Fibroblast of lung (primary cell): ENCODE data around the gene PRR5L. TPM values are rescaled to one million over a fixed set of nuclear protein-coding genes. Genes with fewer than 3 reads are reported as not detected.

Experiments used
- DNase-seq, 2 donors: peaks; one replicate each; pipeline versions ENCODE4 v3.0.0 to v3.0.0-alpha.2; 2010; ENCODE audit warnings: low read depth in 2 of 2
- H2AFZ ChIP-seq: 2 replicates; pipeline ENCODE4 v1.5.1; 2012; ENCODE audit warnings: low read length, control low read depth, inconsistent platforms
- H3K27ac ChIP-seq: 2 replicates; pipeline ENCODE4 v1.5.1; 2011; ENCODE audit warnings: low read length, control low read depth; ENCODE audit not compliant: insufficient read depth
- H3K27me3 ChIP-seq: 2 replicates; pipeline ENCODE4 v1.5.1; 2011; ENCODE audit warnings: mild to moderate bottlenecking, low read length; ENCODE audit not compliant: control insufficient read depth, insufficient read depth
- H3K36me3 ChIP-seq: 2 replicates; pipeline ENCODE4 v1.5.1; 2011; ENCODE audit warnings: low read length; ENCODE audit not compliant: control insufficient read depth, insufficient read depth
- H3K4me1 ChIP-seq: 2 replicates; pipeline ENCODE4 v1.5.1; 2011; ENCODE audit warnings: low read length; ENCODE audit not compliant: control insufficient read depth, insufficient read depth; ENCODE audit errors: extremely low read depth
- H3K4me2 ChIP-seq: 2 replicates; pipeline ENCODE4 v1.5.1; 2011; ENCODE audit warnings: low read length, control low read depth; ENCODE audit not compliant: insufficient read depth; ENCODE audit errors: extremely low read depth
- H3K4me3 ChIP-seq, 4 experiments: fragments of 200-600 bp in 1 of 4; sonication (generic) in 1 of 4; replicated peaks in 1 of 4; 2 replicates each; pipeline ENCODE4 v1.5.1; 2011 to 2016; ENCODE audit warnings: low read length in 4 of 4, low read depth in 3 of 4, mild to moderate bottlenecking in 3 of 4, control low read depth in 2 of 4, inconsistent platforms in 1 of 4, mixed read lengths in 1 of 4; ENCODE audit not compliant: insufficient read depth in 1 of 4; ENCODE audit errors: control extremely low read depth in 1 of 4
- H3K79me2 ChIP-seq: 2 replicates; pipeline ENCODE4 v1.5.1; 2012; ENCODE audit warnings: mild to moderate bottlenecking, low read length, inconsistent platforms; ENCODE audit not compliant: control insufficient read depth, insufficient read depth
- H3K9ac ChIP-seq: 2 replicates; pipeline ENCODE4 v1.5.1; 2011; ENCODE audit warnings: mild to moderate bottlenecking, low read length, control low read depth; ENCODE audit not compliant: insufficient read depth
- H3K9me3 ChIP-seq: 2 replicates; pipeline ENCODE4 v1.5.1; 2012; ENCODE audit warnings: low read depth, low read length; ENCODE audit not compliant: control insufficient read depth, insufficient read depth
- H4K20me1 ChIP-seq: 2 replicates; pipeline ENCODE4 v1.5.1; 2011; ENCODE audit warnings: low read length; ENCODE audit not compliant: control insufficient read depth, insufficient read depth; ENCODE audit errors: extremely low read depth
- CTCF ChIP-seq, 2 donors: IDR thresholded peaks in 1 of 2; conservative IDR thresholded peaks in 1 of 2; 1 replicate in 1 of 2; 2 replicates in 1 of 2; pipeline ENCODE4 v1.5.1; 2011 to 2012; ENCODE audit warnings: low read length in 2 of 2, control low read depth in 1 of 2, inconsistent platforms in 1 of 2, low read depth in 1 of 2, mild to moderate bottlenecking in 1 of 2
- EZH2 ChIP-seq: IDR thresholded peaks from 2 replicates; pipeline ENCODE4 v1.5.1; 2012; ENCODE audit warnings: low read length, control low read depth, mild to moderate bottlenecking; ENCODE audit errors: missing control alignments
- polyA plus RNA-seq, 2 donors: library from polyadenylated mRNA; depleted of rRNA in 1 of 2; stranded (reverse) in 1 of 2; unstranded in 1 of 2; fragments of >200 nt; gene quantifications; 2 replicates each; pipeline ENCODE4 v1.2.1, GENCODE V29; 2011 to 2012; ENCODE audit warnings: missing spikeins in 1 of 2
- total RNA-seq: library from RNA; depleted of rRNA; stranded (reverse); fragments of >200 nt; gene quantifications from 2 replicates; pipeline ENCODE4 v1.2.1, GENCODE V29; 2014

Gene PRR5L
- total and polyA plus RNA-seq, 2 donors (not counting 1 experiment from before 2014, with no cell fraction given): 2.8 to 6.3 TPM

GRCh38 chr11:36437413-36437812, 141.3 kb downstream of the PRR5L start:
- H3K9ac ChIP-seq: no peak overlapping the region
- H3K4me3 ChIP-seq: no peak overlapping the region
- no peak overlapping the region for H3K27ac ChIP-seq
- no peak overlapping the region for H3K4me2 ChIP-seq
- H3K27me3 ChIP-seq: no peaks in the 10 kb centered on the region
- H3K9me3 ChIP-seq: no peaks in the 10 kb centered on the region
- no peaks in the 10 kb centered on the region for H3K79me2 ChIP-seq
- H4K20me1 ChIP-seq: no peaks in the 10 kb centered on the region
- H3K36me3 ChIP-seq: no peaks in the 10 kb centered on the region
- DNase-seq: no peak
- TF ChIP-seq EZH2: no peak
- TF ChIP-seq CTCF (conservative IDR thresholded peaks at IDR 0.05 in 1 of 2, IDR thresholded peaks at IDR 0.05 in 1 of 2; ENCODE audit: low read depth in 1 of 2, low read length in 2 of 2): no peak
- H2AFZ ChIP-seq: no peak overlapping the region
- H3K4me1 ChIP-seq: no peaks in the 10 kb centered on the region

- Histone ChIP-seq H3K9ac (no peak overlapping the region), H3K27me3 (no peaks in the 10 kb centered on the region), H3K27ac (no peak overlapping the region), H3K79me2 (no peaks in the 10 kb centered on the region), H3K4me1 (no peaks in the 10 kb centered on the region), H3K4me2 (no peak overlapping the region), H3K36me3 (no peaks in the 10 kb centered on the region), H3K9me3 (no peaks in the 10 kb centered on the region), H3K4me3 (no peak overlapping the region), H2AFZ (no peak overlapping the region), H4K20me1 (no peaks in the 10 kb centered on the region)
- TF ChIP-seq CTCF (conservative IDR thresholded peaks at IDR 0.05 in 1 of 2, IDR thresholded peaks at IDR 0.05 in 1 of 2; ENCODE audit: low read depth in 1 of 2, low read length in 2 of 2): no peak
- no peak for TF ChIP-seq EZH2
- DNase-seq: no peak
Measured at GRCh38 chr11:36438126-36438525, 142.0 kb downstream of the PRR5L start.

GRCh38 chr11:36441610-36442208, 145.6 kb downstream of the PRR5L start:
- Histone ChIP-seq H3K9me3 (no peaks in the 10 kb centered on the region), H3K4me1 (no peaks in the 10 kb centered on the region), H3K9ac (no peak overlapping the region), H3K36me3 (no peaks in the 10 kb centered on the region), H3K27me3 (peaks cover 2% of the 10 kb centered on the region), H4K20me1 (no peaks in the 10 kb centered on the region), H3K27ac (no peak overlapping the region), H3K4me2 (no peak overlapping the region), H3K4me3 (no peak overlapping the region), H3K79me2 (no peaks in the 10 kb centered on the region), H2AFZ (no peak overlapping the region)
- DNase-seq: no peak
- no peak for TF ChIP-seq CTCF (conservative IDR thresholded peaks at IDR 0.05 in 1 of 2, IDR thresholded peaks at IDR 0.05 in 1 of 2; ENCODE audit: low read depth in 1 of 2, low read length in 2 of 2)
- no peak for TF ChIP-seq EZH2
